ENCODE measurements around the gene GUCD1.

GUCD1 gene

DNA sequence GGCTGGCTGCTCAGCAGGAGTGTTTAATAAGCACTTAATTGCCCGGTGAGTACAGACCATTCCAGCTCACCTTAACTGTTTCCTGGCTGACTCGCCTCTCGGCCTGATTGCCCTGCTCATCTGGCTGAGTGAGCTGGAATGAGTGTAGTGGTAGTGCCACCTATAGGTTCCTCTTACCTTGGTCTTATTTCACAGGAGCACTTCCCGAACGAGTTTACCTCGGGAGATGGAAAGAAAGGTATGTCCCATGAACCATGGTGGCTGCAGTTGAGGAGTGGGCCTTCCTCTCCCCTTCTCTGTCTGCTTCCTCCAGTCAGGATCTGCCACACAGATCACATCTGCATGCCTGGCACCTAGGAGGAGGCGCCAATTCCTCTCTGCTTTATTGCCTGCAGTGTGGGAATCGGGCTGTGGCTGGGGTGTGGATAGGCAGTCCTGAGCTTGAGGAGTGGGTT is 33.1 kb downstream of the GUCD1 start:
- TF ChIP-seq GATA2 (IDR thresholded peaks at IDR 0.05; ENCODE audit: low read depth, low read length) (no peak), GATA3 (IDR thresholded peaks at IDR 0.05; ENCODE audit: low read depth, low read length) (no peak)

DNA sequence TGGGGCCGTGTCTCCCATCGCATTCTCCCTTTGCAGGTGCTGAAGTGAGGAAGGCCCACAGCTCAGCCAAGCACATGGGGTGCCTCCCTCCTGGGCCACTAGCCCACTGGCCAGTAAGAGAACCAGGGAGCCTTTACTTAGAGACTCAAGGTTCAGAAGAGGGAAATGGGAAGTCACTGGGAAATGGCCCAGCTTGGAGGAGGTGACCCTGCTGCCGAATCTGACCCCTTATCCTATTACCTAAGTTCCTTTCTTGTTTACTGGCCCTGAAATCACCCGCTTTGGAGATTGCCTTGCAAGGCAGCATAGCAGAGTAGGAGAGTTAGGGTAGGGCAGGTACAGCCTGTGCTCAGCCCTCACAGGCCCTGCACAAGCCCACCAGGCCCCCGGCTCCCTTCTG is 35.4 kb downstream of the GUCD1 start:
- TF ChIP-seq GATA2 (IDR thresholded peaks at IDR 0.05; ENCODE audit: low read depth, low read length) (no peak), GATA3 (IDR thresholded peaks at IDR 0.05; ENCODE audit: low read depth, low read length) (no peak)

DNA sequence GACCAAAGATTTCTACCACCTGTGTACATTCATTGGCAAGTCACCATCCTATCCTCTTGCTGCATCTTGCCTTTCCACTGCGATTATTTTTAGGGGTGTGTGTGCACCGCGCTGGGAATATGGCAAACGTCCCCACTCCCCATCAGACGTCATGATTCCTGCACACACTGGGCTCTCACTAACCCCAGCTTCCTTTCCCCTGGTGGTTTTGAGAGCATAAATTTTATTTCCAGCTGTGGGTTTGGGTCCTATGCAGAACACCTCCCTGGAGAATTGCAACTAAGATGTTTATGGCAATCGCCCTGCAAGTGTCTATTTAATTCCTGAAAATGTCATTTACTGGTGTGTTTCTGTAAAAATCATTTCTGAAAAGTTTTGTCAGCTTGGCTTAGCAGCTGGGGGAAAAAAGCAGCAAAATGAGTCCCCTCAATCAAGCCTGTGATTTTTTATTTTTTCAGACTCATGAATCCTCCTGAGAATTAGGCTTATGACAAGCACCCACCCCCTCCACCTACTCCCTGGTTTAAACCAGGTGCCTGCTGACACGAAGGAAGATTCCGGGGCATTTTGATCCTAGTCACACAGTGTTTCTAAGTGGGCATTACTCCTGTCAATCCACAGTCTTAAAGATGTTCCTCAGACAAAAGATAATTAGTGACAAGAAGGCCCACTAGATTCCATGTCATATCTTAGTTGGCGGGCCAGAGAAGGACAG is 36.0 kb downstream of the GUCD1 start:
- TF ChIP-seq GATA2 (IDR thresholded peaks at IDR 0.05; ENCODE audit: low read depth, low read length), result no peak
- TF ChIP-seq GATA3 (IDR thresholded peaks at IDR 0.05; ENCODE audit: low read depth, low read length), result no peak

DNA sequence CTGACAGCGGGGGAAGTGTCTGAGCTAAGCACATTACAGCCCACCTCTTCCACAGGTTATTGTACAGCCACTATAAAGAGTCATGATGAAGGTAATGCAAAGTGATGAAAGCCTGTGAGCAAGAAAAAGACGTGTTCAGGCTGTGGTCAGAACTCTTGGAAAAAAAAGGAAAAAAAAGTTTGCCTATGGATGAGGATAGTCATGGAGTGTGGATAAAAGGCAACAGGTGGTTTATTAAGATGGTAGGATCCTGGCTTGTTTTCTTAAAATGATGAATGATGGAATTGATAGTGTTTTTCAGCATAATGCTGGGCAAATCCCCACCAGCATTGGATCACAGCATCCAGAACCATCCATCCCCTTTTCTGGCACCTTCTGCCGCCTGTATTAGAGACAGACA is 36.7 kb downstream of the GUCD1 start:
- no peak for TF ChIP-seq GATA3 (IDR thresholded peaks at IDR 0.05; ENCODE audit: low read depth, low read length)
- no peak for TF ChIP-seq GATA2 (IDR thresholded peaks at IDR 0.05; ENCODE audit: low read depth, low read length)

- TF ChIP-seq GATA3 (IDR thresholded peaks at IDR 0.05; ENCODE audit: low read depth, low read length), result no peak
Observed at GRCh38 chr22:24517446-24517845, 37.5 kb downstream of the GUCD1 start.

- no peak for TF ChIP-seq GATA2 (IDR thresholded peaks at IDR 0.05; ENCODE audit: low read depth, low read length)
- TF ChIP-seq GATA3 (IDR thresholded peaks at IDR 0.05; ENCODE audit: low read depth, low read length), result no peak
Observed at GRCh38 chr22:24516301-24516737, 38.6 kb downstream of the GUCD1 start.

DNA sequence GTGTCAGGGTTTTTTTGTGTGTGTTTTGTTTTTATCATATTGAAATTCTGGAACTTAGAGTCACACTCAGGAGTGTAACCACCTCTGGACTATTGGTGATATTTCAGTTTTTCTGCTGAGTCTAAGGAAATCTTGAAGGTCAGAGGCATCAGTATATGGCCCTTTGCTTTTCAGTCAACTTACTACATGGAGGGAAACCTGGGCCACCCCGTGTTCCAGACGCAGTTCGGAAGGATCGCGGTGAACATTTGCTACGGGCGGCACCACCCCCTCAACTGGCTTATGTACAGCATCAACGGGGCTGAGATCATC is 40.0 kb downstream of the GUCD1 start:
- TF ChIP-seq GATA2 (IDR thresholded peaks at IDR 0.05; ENCODE audit: low read depth, low read length), result no peak
- TF ChIP-seq GATA3 (IDR thresholded peaks at IDR 0.05; ENCODE audit: low read depth, low read length), result no peak

DNA sequence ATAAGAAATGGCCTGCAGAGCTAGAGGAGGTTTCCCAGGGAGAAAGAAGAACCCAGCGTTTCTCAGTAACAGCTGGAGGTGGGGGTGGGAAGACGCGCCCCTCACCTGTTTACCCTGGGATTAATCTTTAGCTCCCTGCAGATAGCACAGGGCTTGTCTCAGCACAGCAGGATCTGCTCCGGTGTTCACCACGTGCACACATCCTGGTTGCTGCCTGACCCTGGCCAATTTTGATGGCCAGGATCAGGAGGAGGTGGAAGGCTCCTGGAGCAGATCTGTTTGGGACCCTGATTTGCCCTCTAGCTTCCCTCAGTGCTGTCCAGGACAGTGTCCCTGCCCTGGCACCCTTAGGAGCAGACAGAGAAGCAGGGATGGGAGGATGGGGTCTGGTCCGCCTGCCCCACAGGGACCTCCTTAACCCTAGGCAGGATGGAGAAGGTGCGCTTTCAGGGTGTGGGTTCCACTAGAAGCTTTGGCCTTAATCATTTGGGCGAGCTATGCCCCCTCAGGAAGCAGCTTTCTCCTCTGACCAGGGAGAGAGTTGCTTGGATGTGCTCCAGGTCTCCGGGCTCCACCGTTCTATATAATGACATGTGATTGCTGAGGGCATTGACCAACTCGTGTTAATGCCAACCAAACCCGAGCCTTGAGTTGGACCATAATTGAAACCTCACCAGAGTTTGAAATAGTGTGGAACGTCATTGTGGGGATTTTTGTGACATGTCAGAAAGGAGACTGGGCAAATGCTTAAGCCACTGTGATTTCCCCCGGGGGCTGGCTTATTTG is 40.5 kb downstream of the GUCD1 start:
- no peak for TF ChIP-seq GATA3 (IDR thresholded peaks at IDR 0.05; ENCODE audit: low read depth, low read length)
- no peak for TF ChIP-seq GATA2 (IDR thresholded peaks at IDR 0.05; ENCODE audit: low read depth, low read length)

GRCh38 chr22:24513378-24514240 is 41.3 kb downstream of the GUCD1 start:
- TF ChIP-seq GATA2 (IDR thresholded peaks at IDR 0.05; ENCODE audit: low read depth, low read length), result no peak
- no peak for TF ChIP-seq GATA3 (IDR thresholded peaks at IDR 0.05; ENCODE audit: low read depth, low read length)

GRCh38 chr22:24512043-24512442 is 42.9 kb downstream of the GUCD1 start:
- TF ChIP-seq GATA3 (IDR thresholded peaks at IDR 0.05; ENCODE audit: low read depth, low read length), result no peak
- TF ChIP-seq GATA2 (IDR thresholded peaks at IDR 0.05; ENCODE audit: low read depth, low read length), result no peak

GRCh38 chr22:24510637-24511625 is 44.0 kb downstream of the GUCD1 start:
- no peak for TF ChIP-seq GATA3 (IDR thresholded peaks at IDR 0.05; ENCODE audit: low read depth, low read length)

- TF ChIP-seq GATA2 (IDR thresholded peaks at IDR 0.05; ENCODE audit: low read depth, low read length), result no peak
- no peak for TF ChIP-seq GATA3 (IDR thresholded peaks at IDR 0.05; ENCODE audit: low read depth, low read length)
Observed at GRCh38 chr22:24507716-24508115, 47.2 kb downstream of the GUCD1 start.

DNA sequence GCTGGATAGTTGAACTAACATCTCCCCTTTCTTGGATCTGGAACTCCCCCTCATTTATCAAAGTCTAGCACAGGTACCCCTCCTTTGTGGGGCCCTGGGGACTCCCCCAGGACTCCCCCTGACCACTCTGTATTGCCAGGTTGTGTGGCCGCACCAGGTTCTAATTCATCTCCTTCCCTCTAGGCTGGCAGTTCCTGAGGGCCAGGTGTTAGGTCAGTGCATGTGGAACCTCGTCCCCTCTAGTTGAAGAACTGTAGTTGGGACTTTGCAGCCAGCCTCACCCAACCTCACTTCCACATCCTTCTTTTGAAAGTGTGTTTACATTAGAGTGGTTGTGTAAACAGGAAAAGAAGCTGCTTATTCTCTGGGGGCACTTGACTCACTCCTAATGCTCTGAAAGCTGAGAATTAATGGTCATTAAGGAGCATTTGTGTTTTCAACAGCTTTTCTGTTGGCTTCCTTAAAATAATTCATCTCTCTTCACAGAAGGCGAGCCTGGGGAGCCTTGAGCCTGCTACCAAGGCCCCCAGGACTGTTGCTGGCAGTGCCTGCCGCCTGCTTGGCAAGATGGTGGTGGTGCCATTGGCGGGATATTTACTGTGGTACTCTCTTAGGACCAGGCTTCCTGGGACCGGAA is 48.0 kb downstream of the GUCD1 start:
- TF ChIP-seq GATA2 (IDR thresholded peaks at IDR 0.05; ENCODE audit: low read depth, low read length), result no peak
- no peak for TF ChIP-seq GATA3 (IDR thresholded peaks at IDR 0.05; ENCODE audit: low read depth, low read length)

All from SH-SY5Y (cell line).